ENCODE data around the gene UBE2R2.
"Not testable (repeated sequence)": the region's sequence is repeated elsewhere in the genome, so short reads cannot be mapped to it uniquely, and the experiment has no call there.

GRCh38 chr9:33962468-33962867, 145.5 kb downstream of the UBE2R2 start:
- not testable (repeated sequence) for TF ChIP-seq ZNF274 (IDR thresholded peaks at IDR 0.05; ENCODE audit: low read depth, low read length); SUZ12 (IDR thresholded peaks at IDR 0.05; ENCODE audit: extremely low read depth, insufficient read depth, insufficient read length)
